Activated naive CD8-positive, alpha-beta T cell treated with anti-CD3 and anti-CD28 coated beads, Interleukin-2, amount 10 ng/mL, durations not matched to agents 7 days and 5 days (primary cell): ENCODE results near the gene PLXNB2. TPM values are rescaled to one million over a fixed set of nuclear protein-coding genes. Genes with fewer than 3 reads are reported as not detected.
A peak's percentile ranks its signal among the peaks of the same experiment; 100 is the strongest.

ENCODE experiments used
- ATAC-seq: fragments of 150-1000 bp; cut with Tn5 transposase; one replicate; pipeline ENCODE4 v1.10.0; 2021; ENCODE audit warnings: low read depth, moderate library complexity
- POLR2A ChIA-PET: fragments of 350-600 bp; sonication (Branson Sonifier 250); formaldehyde crosslinking; loops from one replicate; lab custom pipeline; 2021; ENCODE audit warnings: antibody characterized with exemption; lab: Charles Lee
- DNase-seq: peaks from one replicate; pipeline ENCODE4 v3.0.0; 2021
- H3K27ac Mint-ChIP-seq: one replicate; pipeline ENCODE4 v1.8.0; 2022; ENCODE audit warnings: mild to moderate bottlenecking, mixed read lengths
- H3K27me3 Mint-ChIP-seq: one replicate; pipeline ENCODE4 v1.8.0; 2022; ENCODE audit warnings: mild to moderate bottlenecking, moderate library complexity, mixed read lengths
- H3K36me3 Mint-ChIP-seq: one replicate; pipeline ENCODE4 v1.8.0; 2021; ENCODE audit warnings: mild to moderate bottlenecking, mixed read lengths
- H3K4me1 Mint-ChIP-seq: one replicate; pipeline ENCODE4 v1.8.0; 2021; ENCODE audit warnings: mixed read lengths
- H3K4me3 Mint-ChIP-seq: one replicate; pipeline ENCODE4 v1.8.0; 2022; ENCODE audit warnings: mild to moderate bottlenecking, moderate library complexity, mixed read lengths
- H3K9me3 Mint-ChIP-seq: one replicate; pipeline ENCODE4 v1.8.0; 2021; ENCODE audit warnings: mixed read lengths
- total RNA-seq, 2 experiments: library from RNA; stranded (reverse); gene quantifications; one replicate each; pipeline ENCODE4 v1.2.3, GENCODE V29; 2021

Gene PLXNB2
- total RNA-seq, 2 experiments from 2014 or later, result 43.0 to 45.8 TPM

GRCh38 chr22:50312371-50312770, 4.9 kb upstream of the PLXNB2 start:
- POLR2A ChIA-PET, result interaction anchor here (1.6 kb wide), 1 partner anchor 18 kb away, joined by 4 read pairs; no protein-coding TSS in a partner anchor
- H3K27ac Mint-ChIP-seq, result no peak overlapping the region
- ATAC-seq (no peak), DNase-seq (no peak)
- H3K27me3 Mint-ChIP-seq, result peaks cover 2% of the 10 kb centered on the region
- no peaks in the 10 kb centered on the region for H3K9me3 Mint-ChIP-seq
- H3K4me1 Mint-ChIP-seq, result peaks cover 16% of the 10 kb centered on the region
- no peak overlapping the region for H3K4me3 Mint-ChIP-seq
- no peaks in the 10 kb centered on the region for H3K36me3 Mint-ChIP-seq

DNA sequence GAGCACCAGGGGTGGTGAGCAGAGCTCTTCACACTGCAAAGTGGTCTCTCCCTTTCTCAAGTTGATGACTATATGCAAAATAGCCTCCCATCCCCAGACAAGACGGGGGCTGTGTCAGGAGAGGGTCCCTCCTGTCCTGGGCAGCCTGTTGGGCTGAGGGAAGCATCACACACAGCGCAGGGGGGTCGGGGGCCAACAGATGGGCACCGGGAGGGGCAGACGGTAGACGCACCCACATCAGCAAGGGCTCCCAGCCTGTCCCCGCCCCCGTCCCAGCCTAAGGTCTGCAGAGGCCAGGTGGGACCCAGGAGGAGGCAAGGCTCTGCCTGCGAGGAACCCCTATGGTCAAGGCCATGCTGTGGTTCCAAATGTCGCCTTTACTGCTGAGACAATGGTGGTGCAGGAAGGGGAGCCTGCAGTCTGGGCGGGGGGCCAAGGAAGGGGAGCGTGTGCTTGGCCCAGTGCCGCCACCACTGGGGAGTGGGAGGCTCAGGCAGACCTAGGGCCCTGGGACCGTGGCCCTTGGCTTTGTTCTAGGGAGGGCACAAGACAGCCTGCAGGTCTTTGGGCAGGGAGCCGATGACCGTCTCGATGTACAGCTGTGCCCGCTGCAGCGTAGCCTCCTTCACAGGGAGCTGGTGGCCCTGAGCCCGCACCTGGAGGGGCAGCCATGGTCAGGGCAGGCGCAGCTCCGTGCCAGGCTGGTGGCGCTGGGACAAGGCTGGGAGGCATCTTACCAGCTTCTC, 4.3 kb upstream of the PLXNB2 start:
- Mint-ChIP-seq H3K27me3 (peaks cover 2% of the 10 kb centered on the region), H3K27ac (peak overlapping the region; percentile 58), H3K36me3 (no peaks in the 10 kb centered on the region), H3K4me3 (no peak overlapping the region), H3K9me3 (no peaks in the 10 kb centered on the region), H3K4me1 (peaks cover 16% of the 10 kb centered on the region)
- peak; percentile 27 for DNase-seq
- POLR2A ChIA-PET, result interaction anchor here (1.6 kb wide), 1 partner anchor 18 kb away, joined by 4 read pairs; no protein-coding TSS in a partner anchor
- no peak for ATAC-seq

DNA sequence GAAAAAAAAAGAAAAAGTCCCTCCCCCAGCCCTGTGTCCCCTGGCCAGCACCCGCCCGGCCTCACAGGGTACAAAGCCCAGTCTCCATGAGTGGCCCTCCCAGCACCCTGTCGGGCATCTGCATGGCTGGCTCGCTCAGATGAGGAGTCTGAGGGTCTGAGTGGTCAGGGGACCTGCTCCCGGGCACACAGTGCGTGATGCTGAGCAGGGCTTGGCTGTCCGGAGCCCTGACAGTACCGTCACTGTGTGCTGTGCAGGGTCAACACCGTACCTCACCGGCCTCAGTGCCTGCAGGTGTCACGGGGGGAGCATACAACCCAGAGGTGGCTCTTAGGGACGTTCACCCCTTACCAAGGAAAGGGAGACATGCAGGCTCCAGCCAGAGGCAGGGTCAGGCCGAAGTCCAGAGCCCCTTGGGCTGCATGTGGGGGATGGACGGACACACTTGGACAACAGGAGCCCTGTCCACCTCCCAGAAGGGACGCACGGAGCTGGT, 3.6 kb upstream of the PLXNB2 start:
- H3K4me3 Mint-ChIP-seq, result no peak overlapping the region
- H3K36me3 Mint-ChIP-seq, result no peaks in the 10 kb centered on the region
- H3K9me3 Mint-ChIP-seq, result no peaks in the 10 kb centered on the region
- no peak overlapping the region for H3K27ac Mint-ChIP-seq
- POLR2A ChIA-PET, result interaction anchor here (1.6 kb wide), 1 partner anchor 17 kb away, joined by 4 read pairs; no protein-coding TSS in a partner anchor
- ATAC-seq, result no peak
- peaks cover 6% of the 10 kb centered on the region for H3K27me3 Mint-ChIP-seq
- H3K4me1 Mint-ChIP-seq, result peaks cover 17% of the 10 kb centered on the region
- DNase-seq, result peak; percentile 32

- Mint-ChIP-seq H3K27ac (no peak overlapping the region), H3K4me3 (no peak overlapping the region), H3K4me1 (peaks cover 13% of the 10 kb centered on the region), H3K36me3 (no peaks in the 10 kb centered on the region), H3K27me3 (peaks cover 8% of the 10 kb centered on the region), H3K9me3 (no peaks in the 10 kb centered on the region)
- POLR2A ChIA-PET, result no interaction called here
- ATAC-seq, result no peak
- DNase-seq, result no peak
These were observed 2.7 kb upstream of the PLXNB2 start for GRCh38 chr22:50310031-50310722.

GRCh38 chr22:50309601-50309991, 2.1 kb upstream of the PLXNB2 start:
- Mint-ChIP-seq H3K4me3 (no peak overlapping the region), H3K36me3 (no peaks in the 10 kb centered on the region), H3K27ac (no peak overlapping the region), H3K9me3 (no peaks in the 10 kb centered on the region), H3K27me3 (peaks cover 10% of the 10 kb centered on the region), H3K4me1 (peaks cover 10% of the 10 kb centered on the region)
- ATAC-seq (no peak), DNase-seq (no peak)
- POLR2A ChIA-PET, result no interaction called here

DNA sequence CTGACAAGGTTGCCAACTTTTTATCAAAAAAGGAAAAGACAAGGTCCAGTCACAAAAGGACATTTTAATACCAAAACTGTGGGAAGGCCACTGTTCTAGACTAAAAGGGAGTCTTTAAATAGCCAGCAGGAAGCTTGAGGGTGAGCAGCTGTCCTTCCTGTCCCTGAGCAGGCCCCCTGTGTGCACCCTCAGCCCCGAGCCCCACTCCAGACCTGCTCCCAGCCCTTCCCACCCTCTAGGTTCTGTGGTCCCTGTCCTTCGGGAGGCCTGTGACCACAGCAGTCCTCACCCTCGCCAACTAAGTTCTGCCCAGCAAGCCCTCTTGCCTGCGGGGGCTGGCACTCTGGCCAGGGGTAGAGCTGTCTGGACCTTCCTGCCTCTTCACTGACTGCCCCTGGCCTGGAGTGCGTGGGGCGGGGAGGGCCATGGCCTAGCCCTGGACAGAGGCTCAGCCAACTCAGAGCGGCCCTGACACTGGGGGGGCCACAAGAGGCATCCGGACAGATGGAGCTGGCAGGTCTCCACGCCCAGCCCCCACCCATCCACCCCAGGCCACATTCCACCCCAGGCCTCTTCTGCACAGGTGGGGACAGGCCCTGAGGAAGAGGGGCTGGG, 1.6 kb upstream of the PLXNB2 start:
- Mint-ChIP-seq H3K27ac (peak overlapping the region; percentile 82), H3K27me3 (peaks cover 10% of the 10 kb centered on the region), H3K36me3 (no peaks in the 10 kb centered on the region), H3K4me3 (peak overlapping the region; percentile 54), H3K9me3 (no peaks in the 10 kb centered on the region), H3K4me1 (peaks cover 9% of the 10 kb centered on the region)
- no peak for ATAC-seq
- POLR2A ChIA-PET, result interaction anchor here (0.8 kb wide), 1 partner anchor 32 kb away, joined by 3 read pairs; no protein-coding TSS in a partner anchor
- no peak for DNase-seq

- POLR2A ChIA-PET, result interaction anchor here (0.8 kb wide), 1 partner anchor 33 kb away, joined by 3 read pairs; no protein-coding TSS in a partner anchor
- Mint-ChIP-seq H3K27me3 (peaks cover 10% of the 10 kb centered on the region), H3K4me1 (peaks cover 10% of the 10 kb centered on the region), H3K4me3 (peak overlapping the region; percentile 54), H3K27ac (peak overlapping the region; percentile 82), H3K9me3 (no peaks in the 10 kb centered on the region), H3K36me3 (no peaks in the 10 kb centered on the region)
- DNase-seq (no peak), ATAC-seq (no peak)
These were observed 1.1 kb upstream of the PLXNB2 start for GRCh38 chr22:50308597-50308935.

DNA sequence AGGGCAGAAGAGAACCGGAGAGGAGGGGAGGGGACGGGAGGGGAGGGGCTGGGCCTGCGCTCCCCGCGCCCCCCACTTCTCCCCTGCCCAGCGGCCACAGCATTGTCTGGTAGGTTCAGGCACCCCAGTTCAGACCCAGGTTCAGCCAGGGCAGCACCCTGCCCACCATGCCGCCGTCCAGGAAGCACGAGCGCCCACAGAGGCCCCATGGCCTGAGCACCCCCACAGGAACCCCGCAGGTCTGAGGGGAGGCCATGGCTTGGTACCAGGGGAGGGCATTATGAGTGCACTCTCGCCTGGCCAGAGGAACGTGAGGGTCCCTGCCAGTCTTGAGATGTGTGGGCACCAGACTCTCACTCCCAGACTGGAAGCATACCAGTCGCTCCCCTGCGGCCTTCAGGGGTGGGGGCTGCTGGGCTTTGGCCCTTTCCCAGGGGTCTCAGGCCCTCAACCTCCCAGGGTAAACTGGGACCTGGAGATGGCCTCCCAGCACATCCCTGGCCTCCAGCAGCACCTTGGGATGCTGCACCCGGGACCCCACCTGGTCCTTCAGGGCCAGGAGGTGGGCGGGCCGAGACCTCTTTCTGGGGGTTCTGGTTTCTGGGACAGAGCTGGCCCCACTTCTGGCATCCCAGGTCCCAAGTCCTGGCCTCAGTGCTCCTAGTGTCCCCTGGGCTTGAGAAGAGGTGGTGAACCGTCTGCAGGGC, 597 bp upstream of the PLXNB2 start:
- peaks cover 10% of the 10 kb centered on the region for H3K27me3 Mint-ChIP-seq
- no peak for ATAC-seq
- no peak overlapping the region for H3K27ac Mint-ChIP-seq
- H3K4me3 Mint-ChIP-seq, result no peak overlapping the region
- H3K36me3 Mint-ChIP-seq, result no peaks in the 10 kb centered on the region
- no peak for DNase-seq
- peaks cover 10% of the 10 kb centered on the region for H3K4me1 Mint-ChIP-seq
- no peaks in the 10 kb centered on the region for H3K9me3 Mint-ChIP-seq
- POLR2A ChIA-PET, result interaction anchor here (0.6 to 6.0 kb wide), 3 partner anchors 14 to 258 kb away, joined by 3 to 51 read pairs (median 4); no protein-coding TSS in a partner anchor

DNA sequence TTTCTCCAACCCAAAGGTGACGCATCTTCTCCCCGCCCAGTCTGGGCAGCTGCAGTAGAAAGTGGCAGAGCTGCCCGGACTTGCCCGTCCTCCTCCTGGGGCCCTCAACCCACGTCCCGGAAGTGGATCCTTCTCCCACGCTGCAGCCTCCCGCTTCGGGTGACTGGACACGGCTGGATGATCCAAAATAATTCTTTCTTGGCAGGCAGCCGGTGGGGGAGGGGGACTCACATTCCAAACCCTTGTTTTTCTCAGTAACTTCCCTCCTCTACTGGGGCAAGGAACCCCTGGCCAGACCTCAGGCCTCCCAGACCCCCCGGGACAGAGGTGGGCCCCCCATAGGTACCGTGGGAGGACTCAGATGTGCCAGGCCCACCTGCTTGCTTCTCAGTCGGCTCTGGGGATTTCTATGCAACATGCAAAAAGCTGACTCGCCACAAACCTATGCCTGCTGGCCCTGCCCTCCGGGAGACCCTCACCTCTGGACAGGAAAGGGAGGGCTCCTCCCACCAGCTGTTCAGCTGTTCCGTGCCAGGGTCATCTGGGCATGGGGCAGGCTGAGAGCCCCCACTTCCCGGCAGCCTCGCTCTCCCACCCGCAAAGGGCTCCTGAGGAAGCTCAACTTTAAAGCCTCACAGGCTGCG, 1.4 kb downstream of the PLXNB2 start:
- Mint-ChIP-seq H3K27ac (no peak overlapping the region), H3K4me1 (peaks cover 10% of the 10 kb centered on the region), H3K27me3 (peaks cover 10% of the 10 kb centered on the region), H3K36me3 (peaks cover 1% of the 10 kb centered on the region), H3K4me3 (peak overlapping the region; percentile 79), H3K9me3 (no peaks in the 10 kb centered on the region)
- ATAC-seq (no peak), DNase-seq (no peak)
- POLR2A ChIA-PET, result interaction anchor here (0.6 to 6.0 kb wide), 3 partner anchors 9 to 27 kb away, joined by 4 to 51 read pairs (median 5); no protein-coding TSS in a partner anchor

GRCh38 chr22:50305393-50305922, 2.0 kb downstream of the PLXNB2 start:
- peak overlapping the region; percentile 79 for H3K4me3 Mint-ChIP-seq
- no peak for ATAC-seq
- POLR2A ChIA-PET, result interaction anchor here (0.6 to 6.0 kb wide), 3 partner anchors 9 to 27 kb away, joined by 3 to 51 read pairs (median 4); no protein-coding TSS in a partner anchor

GRCh38 chr22:50304528-50305392, 2.7 kb downstream of the PLXNB2 start:
- ATAC-seq, result no peak
- DNase-seq, result no peak
- peaks cover 10% of the 10 kb centered on the region for H3K4me1 Mint-ChIP-seq
- peak overlapping the region; percentile 73 for H3K27ac Mint-ChIP-seq
- peaks cover 1% of the 10 kb centered on the region for H3K36me3 Mint-ChIP-seq
- H3K4me3 Mint-ChIP-seq, result no peak overlapping the region
- H3K9me3 Mint-ChIP-seq, result no peaks in the 10 kb centered on the region
- peaks cover 10% of the 10 kb centered on the region for H3K27me3 Mint-ChIP-seq
- POLR2A ChIA-PET, result interaction anchor here (1.0 to 6.0 kb wide), 2 partner anchors 10 to 11 kb away, joined by 3 to 51 read pairs; no protein-coding TSS in a partner anchor

More at GRCh38 chr22:50305393-50305922, 2.0 kb downstream of the PLXNB2 start:
- Mint-ChIP-seq H3K27me3 (peaks cover 10% of the 10 kb centered on the region), H3K36me3 (peaks cover 1% of the 10 kb centered on the region), H3K9me3 (no peaks in the 10 kb centered on the region), H3K4me1 (peaks cover 10% of the 10 kb centered on the region), H3K27ac (no peak overlapping the region)
- DNase-seq, result no peak
